Stimulated activated naive CD8-positive, alpha-beta T cell treated with anti-CD3 and anti-CD28 coated beads, Interleukin-15, Interleukin-2, amounts not matched to agents 100 ng/mL and 50 ng/mL, for 24 hours (primary cell): Measurements from ENCODE around the gene TTC31.

Experiments
- H3K27ac Mint-ChIP-seq: one replicate; pipeline ENCODE4 v1.8.0; 2021; ENCODE audit warnings: mild to moderate bottlenecking, mixed read lengths
- H3K27me3 Mint-ChIP-seq: one replicate; pipeline ENCODE4 v1.8.0; 2021; ENCODE audit warnings: mixed read lengths
- H3K36me3 Mint-ChIP-seq: one replicate; pipeline ENCODE4 v1.8.0; 2021; ENCODE audit warnings: low read depth, mixed read lengths
- H3K4me1 Mint-ChIP-seq: one replicate; pipeline ENCODE4 v1.8.0; 2021; ENCODE audit warnings: low read depth, mixed read lengths
- H3K4me3 Mint-ChIP-seq: one replicate; pipeline ENCODE4 v1.8.0; 2021; ENCODE audit warnings: mild to moderate bottlenecking, mixed read lengths
- H3K9me3 Mint-ChIP-seq: one replicate; pipeline ENCODE4 v1.8.0; 2021; ENCODE audit warnings: mixed read lengths

TTC31 gene

DNA sequence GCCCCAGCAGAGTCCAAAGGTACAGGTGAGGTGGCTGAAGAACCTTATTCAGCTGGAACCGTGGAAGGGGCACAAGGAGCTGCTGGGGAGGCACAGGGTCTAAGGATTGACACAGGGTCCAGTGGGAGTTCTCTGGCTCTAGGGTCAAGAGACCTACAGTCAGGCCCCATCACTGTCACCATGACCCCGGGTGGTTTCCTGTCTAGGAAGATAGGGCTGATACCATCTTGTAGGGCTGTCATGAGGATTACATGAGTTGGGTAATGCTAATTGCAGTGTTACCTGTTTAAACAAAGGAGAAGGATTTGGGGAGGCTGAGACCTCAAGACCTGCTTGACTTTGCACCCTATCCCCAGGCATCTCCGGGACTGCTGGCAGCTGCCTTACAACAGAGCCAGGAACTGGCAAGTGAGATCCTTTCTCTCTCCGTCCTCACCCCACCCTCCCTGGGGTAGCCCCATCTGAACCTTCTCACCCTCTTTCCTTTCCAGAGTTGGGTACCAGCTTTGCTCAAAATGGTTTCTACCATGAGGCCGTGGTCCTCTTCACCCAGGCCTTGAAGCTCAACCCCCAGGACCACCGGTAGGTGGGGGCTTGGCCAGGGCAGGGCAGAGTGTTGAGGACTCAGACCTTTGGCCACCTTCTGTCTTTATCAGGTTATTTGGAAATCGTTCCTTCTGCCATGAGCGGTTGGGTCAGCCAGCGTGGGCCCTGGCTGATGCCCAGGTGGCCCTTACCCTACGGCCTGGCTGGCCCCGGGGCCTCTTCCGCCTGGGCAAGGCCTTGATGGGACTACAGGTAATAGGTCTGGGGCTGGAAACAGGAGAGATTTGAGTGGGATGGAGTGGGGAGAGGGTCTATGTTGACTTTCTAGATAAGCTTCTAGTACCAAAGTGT is 9.0 kb downstream of the TTC31 start:
- H3K36me3 Mint-ChIP-seq = peaks cover 27% of the 10 kb centered on the region
- no peaks in the 10 kb centered on the region for H3K9me3 Mint-ChIP-seq
- H3K27ac Mint-ChIP-seq = no peak overlapping the region
- H3K27me3 Mint-ChIP-seq = no peaks in the 10 kb centered on the region
- H3K4me1 Mint-ChIP-seq = no peaks in the 10 kb centered on the region
- no peak overlapping the region for H3K4me3 Mint-ChIP-seq

- peaks cover 25% of the 10 kb centered on the region for H3K36me3 Mint-ChIP-seq
- H3K4me1 Mint-ChIP-seq = peaks cover 12% of the 10 kb centered on the region
- no peak overlapping the region for H3K27ac Mint-ChIP-seq
- H3K9me3 Mint-ChIP-seq = no peaks in the 10 kb centered on the region
- H3K27me3 Mint-ChIP-seq = peaks cover 8% of the 10 kb centered on the region
- H3K4me3 Mint-ChIP-seq = no peak overlapping the region
These were observed 10.7 kb downstream of the TTC31 start for GRCh38 chr2:74493546-74493945.

GRCh38 chr2:74495440-74495839 is 12.6 kb downstream of the TTC31 start:
- Mint-ChIP-seq H3K4me3 (no peak overlapping the region), H3K9me3 (no peaks in the 10 kb centered on the region), H3K4me1 (peaks cover 27% of the 10 kb centered on the region), H3K36me3 (peaks cover 17% of the 10 kb centered on the region), H3K27ac (no peak overlapping the region), H3K27me3 (peaks cover 23% of the 10 kb centered on the region)

DNA sequence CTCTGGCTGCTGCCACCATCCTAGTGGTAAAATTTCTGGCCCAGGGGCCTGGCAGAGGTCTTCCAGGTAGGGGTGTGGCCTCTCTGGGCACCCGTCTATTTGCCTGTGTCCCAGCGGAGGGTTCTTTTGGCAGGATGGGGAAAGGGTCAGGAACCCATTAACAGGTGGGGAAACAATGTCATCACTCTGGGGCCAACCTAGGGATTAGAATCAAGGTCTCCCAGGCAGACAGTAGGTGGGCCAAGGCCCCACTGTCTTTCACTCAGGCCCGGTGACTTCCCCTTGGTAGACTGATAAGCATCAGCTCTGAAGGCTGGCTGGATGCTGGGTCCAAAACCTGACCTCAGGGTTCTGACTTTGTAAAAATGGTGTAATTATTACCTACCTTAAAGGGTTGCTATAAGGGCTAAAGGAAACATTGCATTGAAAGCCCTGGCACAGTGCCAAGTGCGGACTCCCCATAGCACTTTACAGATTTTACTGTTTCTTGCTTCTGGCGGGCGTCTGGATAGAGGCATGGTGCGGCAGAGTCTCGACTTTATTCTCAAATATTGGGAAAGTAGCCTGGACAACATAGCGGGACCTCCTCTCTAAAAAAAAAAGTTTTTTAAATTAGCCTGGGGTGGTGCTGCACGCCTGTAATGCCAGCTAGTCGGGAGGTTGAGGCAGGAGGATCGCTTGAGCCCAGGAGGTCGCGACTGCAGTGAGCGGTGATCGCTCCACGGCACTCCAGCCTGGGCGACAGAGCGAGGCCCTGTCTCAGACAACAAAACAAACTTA is 14.3 kb downstream of the TTC31 start:
- H3K27me3 Mint-ChIP-seq = peaks cover 41% of the 10 kb centered on the region
- H3K9me3 Mint-ChIP-seq = no peaks in the 10 kb centered on the region
- no peak overlapping the region for H3K27ac Mint-ChIP-seq

DNA sequence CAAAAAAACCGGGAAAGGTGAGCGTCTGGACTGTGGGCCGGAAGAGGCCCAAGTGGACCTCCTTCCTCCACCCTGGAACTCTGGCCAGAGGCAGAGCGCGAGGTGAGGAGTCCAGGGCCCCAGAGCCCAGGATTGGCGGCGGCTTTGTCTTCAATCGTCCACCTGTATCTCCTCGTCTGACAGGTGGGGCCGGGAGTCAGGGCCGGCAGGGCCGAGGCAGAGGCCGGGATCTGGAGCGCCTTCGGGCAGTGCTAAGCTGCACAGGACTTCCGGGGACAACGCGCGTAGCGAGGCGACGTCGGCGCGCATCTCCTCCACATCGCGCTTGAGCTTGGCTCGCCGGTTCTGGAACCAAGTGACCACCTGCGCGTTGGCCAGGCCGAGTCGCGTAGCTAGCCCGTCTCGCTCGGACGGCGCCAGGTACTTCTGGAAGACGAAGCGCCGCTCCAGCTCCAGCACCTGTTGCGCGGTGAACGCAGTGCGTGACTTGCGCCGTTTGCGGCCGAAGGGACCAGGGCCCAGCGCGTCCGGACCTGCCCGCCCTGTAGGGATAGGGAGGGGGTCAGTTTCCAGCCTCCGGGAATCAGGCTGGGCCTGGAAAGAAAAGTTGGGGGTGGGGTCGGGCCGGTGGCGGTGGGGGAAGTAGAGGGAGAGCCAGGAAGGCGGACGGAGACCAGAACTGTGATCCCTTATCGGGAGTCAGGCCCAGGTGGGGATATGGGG is 15.1 kb downstream of the TTC31 start:
- H3K27ac Mint-ChIP-seq = peak overlapping the region; percentile 77
- H3K4me1 Mint-ChIP-seq = peaks cover 42% of the 10 kb centered on the region
- peaks cover 46% of the 10 kb centered on the region for H3K27me3 Mint-ChIP-seq

More for the DNA sequence above, 14.3 kb downstream of the TTC31 start:
- H3K4me3 Mint-ChIP-seq = peak overlapping the region; percentile 80
- peaks cover 13% of the 10 kb centered on the region for H3K36me3 Mint-ChIP-seq
- peaks cover 35% of the 10 kb centered on the region for H3K4me1 Mint-ChIP-seq

GRCh38 chr2:74498500-74499266 is 15.8 kb downstream of the TTC31 start:
- H3K27me3 Mint-ChIP-seq = peaks cover 50% of the 10 kb centered on the region
- H3K4me3 Mint-ChIP-seq = peak overlapping the region; percentile 80
- H3K27ac Mint-ChIP-seq = peak overlapping the region; percentile 77
- H3K36me3 Mint-ChIP-seq = peaks cover 8% of the 10 kb centered on the region
- H3K9me3 Mint-ChIP-seq = no peaks in the 10 kb centered on the region
- peaks cover 48% of the 10 kb centered on the region for H3K4me1 Mint-ChIP-seq

More for the DNA sequence above, 15.1 kb downstream of the TTC31 start:
- Mint-ChIP-seq H3K36me3 (peaks cover 11% of the 10 kb centered on the region), H3K9me3 (no peaks in the 10 kb centered on the region), H3K4me3 (peak overlapping the region; percentile 80)

GRCh38 chr2:74499267-74499939 is 16.5 kb downstream of the TTC31 start, which contains the start of gene LBX2:
LBX2 (minus strand) TSS chr2:74499603; CDS start chr2:74499537, 66 bp downstream.
- H3K27me3 Mint-ChIP-seq = peaks cover 56% of the 10 kb centered on the region
- H3K4me3 Mint-ChIP-seq = peak within 1 kb of the TSS; percentile 80
- H3K27ac Mint-ChIP-seq = peak within 1 kb of the TSS; percentile 77
- peaks cover 55% of the 10 kb centered on the region for H3K4me1 Mint-ChIP-seq
- peaks cover 1% of the 10 kb centered on the region for H3K36me3 Mint-ChIP-seq
- H3K9me3 Mint-ChIP-seq = no peaks in the 10 kb centered on the region

- Mint-ChIP-seq H3K4me3 (no peak overlapping the region), H3K27ac (no peak overlapping the region)
These were observed 17.2 kb downstream of the TTC31 start for GRCh38 chr2:74499940-74500577.

GRCh38 chr2:74500578-74500946 is 17.7 kb downstream of the TTC31 start:
- H3K4me3 Mint-ChIP-seq = no peak overlapping the region
- peaks cover 61% of the 10 kb centered on the region for H3K27me3 Mint-ChIP-seq
- H3K4me1 Mint-ChIP-seq = peaks cover 67% of the 10 kb centered on the region
- H3K9me3 Mint-ChIP-seq = no peaks in the 10 kb centered on the region
- no peak overlapping the region for H3K27ac Mint-ChIP-seq
- peaks cover 12% of the 10 kb centered on the region for H3K36me3 Mint-ChIP-seq

More at GRCh38 chr2:74499940-74500577, 17.2 kb downstream of the TTC31 start:
- peaks cover 62% of the 10 kb centered on the region for H3K4me1 Mint-ChIP-seq
- H3K27me3 Mint-ChIP-seq = peaks cover 61% of the 10 kb centered on the region
- H3K36me3 Mint-ChIP-seq = peaks cover 7% of the 10 kb centered on the region
- H3K9me3 Mint-ChIP-seq = no peaks in the 10 kb centered on the region

GRCh38 chr2:74501335-74502071 is 18.6 kb downstream of the TTC31 start:
- no peak overlapping the region for H3K27ac Mint-ChIP-seq
- H3K36me3 Mint-ChIP-seq = peaks cover 20% of the 10 kb centered on the region
- peaks cover 72% of the 10 kb centered on the region for H3K4me1 Mint-ChIP-seq
- peaks cover 61% of the 10 kb centered on the region for H3K27me3 Mint-ChIP-seq
- H3K4me3 Mint-ChIP-seq = no peak overlapping the region
- no peaks in the 10 kb centered on the region for H3K9me3 Mint-ChIP-seq

GRCh38 chr2:74502147-74502719 is 19.4 kb downstream of the TTC31 start:
- Mint-ChIP-seq H3K4me1 (peaks cover 80% of the 10 kb centered on the region), H3K27me3 (peaks cover 61% of the 10 kb centered on the region), H3K36me3 (peaks cover 25% of the 10 kb centered on the region)

GRCh38 chr2:74502720-74503505 is 20.0 kb downstream of the TTC31 start:
- peaks cover 28% of the 10 kb centered on the region for H3K36me3 Mint-ChIP-seq
- H3K4me3 Mint-ChIP-seq = peak overlapping the region; percentile 73
- H3K27ac Mint-ChIP-seq = no peak overlapping the region
- H3K27me3 Mint-ChIP-seq = peaks cover 57% of the 10 kb centered on the region
- no peaks in the 10 kb centered on the region for H3K9me3 Mint-ChIP-seq
- H3K4me1 Mint-ChIP-seq = peaks cover 79% of the 10 kb centered on the region

More at GRCh38 chr2:74502147-74502719, 19.4 kb downstream of the TTC31 start:
- no peaks in the 10 kb centered on the region for H3K9me3 Mint-ChIP-seq
- H3K27ac Mint-ChIP-seq = no peak overlapping the region
- peak overlapping the region; percentile 73 for H3K4me3 Mint-ChIP-seq
